Kidney (tissue), 14 donors: ENCODE results near the gene CD46. TPM values are rescaled to one million over a fixed set of nuclear protein-coding genes. Genes with fewer than 3 reads are reported as not detected.
"Not testable (repeated sequence)": the region's sequence is repeated elsewhere in the genome, so short reads cannot be mapped to it uniquely, and the experiment has no call there.

Experiments used
- DNase-seq, 5 donors: peaks; one replicate each; pipeline ENCODE4 v3.0.0-alpha.2; 2013 to 2020
- FAIRE-seq: peaks from 2 replicates; lab custom pipeline; 2012; peaks lifted over from hg19 to GRCh38; lab: Jason Lieb, UNC
- H3K27ac ChIP-seq, 2 donors: one replicate each; pipeline ENCODE4 v1.7.0; 2013; ENCODE audit warnings: low read depth in 2 of 2, low read length in 2 of 2, inconsistent platforms in 1 of 2
- H3K27me3 ChIP-seq: one replicate; pipeline ENCODE4 v1.7.1; 2013; ENCODE audit warnings: low read length, inconsistent platforms; ENCODE audit not compliant: control insufficient read depth, insufficient read depth
- H3K36me3 ChIP-seq, 3 donors: one replicate each; pipeline versions ENCODE4 v1.7.0 to v1.7.1; 2013; ENCODE audit warnings: low read length in 3 of 3, control low read depth in 1 of 3, inconsistent platforms in 1 of 3; ENCODE audit not compliant: insufficient read depth in 3 of 3, control insufficient read depth in 2 of 3
- H3K4me1 ChIP-seq, 3 donors: one replicate each; pipeline versions ENCODE4 v1.7.0 to v1.7.1; 2013; ENCODE audit warnings: low read length in 3 of 3, inconsistent platforms in 1 of 3, low read depth in 1 of 3; ENCODE audit not compliant: control insufficient read depth in 2 of 3, insufficient read depth in 2 of 3
- H3K4me3 ChIP-seq, 3 donors: one replicate each; pipeline versions ENCODE4 v1.7.0 to v1.8.1; 2013; ENCODE audit warnings: low read length in 3 of 3, control low read depth in 1 of 3, inconsistent platforms in 1 of 3
- H3K9ac ChIP-seq, 3 donors: one replicate each; pipeline versions ENCODE4 v1.7.0 to v1.7.1; 2013; ENCODE audit warnings: low read length in 3 of 3, control low read depth in 1 of 3, inconsistent platforms in 1 of 3
- H3K9me3 ChIP-seq, 3 donors: one replicate each; pipeline versions ENCODE4 v1.7.0 to v1.7.1; 2013; ENCODE audit warnings: low read length in 3 of 3, control low read depth in 1 of 3, inconsistent platforms in 1 of 3; ENCODE audit not compliant: control insufficient read depth in 2 of 3, insufficient read depth in 1 of 3
- intact Hi-C: fragments of 100-400 bp; cut with DNase I; formaldehyde crosslinking; loops from one replicate; pipeline ENCODE4 v1.11.1; 2022
- polyA plus RNA-seq: library from polyadenylated mRNA; stranded (reverse); fragments of 350-450 nt; fragmentation: Illumina TruSeq; extraction: RNeasy Lipid Tissue Mini Kit (QIAGEN cat#74804); gene quantifications from one replicate; pipeline ENCODE4 v1.2.3, GENCODE V29; 2014; ENCODE audit warnings: low read depth, low replicate concordance; ENCODE audit not compliant: insufficient read depth
- total RNA-seq: library from RNA; stranded (reverse); fragmentation: NEBNext Ultra II Directional; extraction: Animal tissue kit (Norgen Biotek cat#: 25700); gene quantifications from one replicate; pipeline ENCODE4 v1.2.1, GENCODE V29; 2021
- TF ChIP-seq, protein P1 (sequence below): IDR thresholded peaks from 3 replicates; pipeline ENCODE4 v1.5.1; 2012; ENCODE audit warnings: mild to moderate bottlenecking, moderate library complexity, borderline replicate concordance; ENCODE audit not compliant: insufficient read depth; ENCODE audit errors: extremely low read depth
- donor health status: control.
- donor health status: control.
- donor health status: control.
- donor health status: control.
- donor health status: control.
- donor health status: DM: yes; HTN: yes; CAD: no.
- donor health status: Normal renal cell carcinoma (clear cell type).

Gene CD46
- total and polyA plus RNA-seq, 2 donors from 2014 or later: 119 to 269 TPM

DNA sequence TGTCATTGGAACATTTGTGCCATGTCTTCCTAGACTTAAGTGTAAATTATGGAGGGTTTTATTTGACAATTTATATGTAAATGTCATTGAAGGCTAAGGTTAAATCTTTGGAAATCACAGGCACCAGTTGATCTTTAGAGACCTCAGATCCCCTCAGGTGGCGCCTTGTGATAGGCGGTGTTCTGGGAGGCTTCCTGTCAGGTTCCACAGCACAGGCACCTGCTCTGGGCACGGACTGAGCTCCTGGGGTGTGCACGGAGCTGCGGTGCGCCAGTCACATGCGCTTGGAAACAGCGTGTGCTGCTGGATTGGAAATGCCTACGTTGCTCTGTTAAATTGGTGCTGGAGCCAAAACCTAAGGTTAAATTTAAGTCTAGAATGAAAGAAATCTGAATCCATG lies 12.1 kb downstream of the CD46 start:
- no peak for FAIRE-seq
- TF ChIP-seq, protein P1, sequence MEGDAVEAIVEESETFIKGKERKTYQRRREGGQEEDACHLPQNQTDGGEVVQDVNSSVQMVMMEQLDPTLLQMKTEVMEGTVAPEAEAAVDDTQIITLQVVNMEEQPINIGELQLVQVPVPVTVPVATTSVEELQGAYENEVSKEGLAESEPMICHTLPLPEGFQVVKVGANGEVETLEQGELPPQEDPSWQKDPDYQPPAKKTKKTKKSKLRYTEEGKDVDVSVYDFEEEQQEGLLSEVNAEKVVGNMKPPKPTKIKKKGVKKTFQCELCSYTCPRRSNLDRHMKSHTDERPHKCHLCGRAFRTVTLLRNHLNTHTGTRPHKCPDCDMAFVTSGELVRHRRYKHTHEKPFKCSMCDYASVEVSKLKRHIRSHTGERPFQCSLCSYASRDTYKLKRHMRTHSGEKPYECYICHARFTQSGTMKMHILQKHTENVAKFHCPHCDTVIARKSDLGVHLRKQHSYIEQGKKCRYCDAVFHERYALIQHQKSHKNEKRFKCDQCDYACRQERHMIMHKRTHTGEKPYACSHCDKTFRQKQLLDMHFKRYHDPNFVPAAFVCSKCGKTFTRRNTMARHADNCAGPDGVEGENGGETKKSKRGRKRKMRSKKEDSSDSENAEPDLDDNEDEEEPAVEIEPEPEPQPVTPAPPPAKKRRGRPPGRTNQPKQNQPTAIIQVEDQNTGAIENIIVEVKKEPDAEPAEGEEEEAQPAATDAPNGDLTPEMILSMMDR: no peak
- Histone ChIP-seq H3K27ac (no peak overlapping the region), H3K27me3 (no peaks in the 10 kb centered on the region), H3K9ac (no peak overlapping the region), H3K36me3 (peaks cover 9 to 31% (median 12%) of the 10 kb centered on the region in 3 donors), H3K4me1 (no peaks in the 10 kb centered on the region), H3K9me3 (no peaks in the 10 kb centered on the region), H3K4me3 (no peak overlapping the region)
- intact Hi-C loops: no loop called here
- no peak for DNase-seq

- peaks cover 5 to 25% (median 7%) of the 10 kb centered on the region in 3 donors for H3K36me3 ChIP-seq
- intact Hi-C loops: no loop called here
- no peaks in the 10 kb centered on the region for H3K27me3 ChIP-seq
- no peak overlapping the region for H3K9ac ChIP-seq
- H3K27ac ChIP-seq: no peak overlapping the region
- no peaks in the 10 kb centered on the region for H3K4me1 ChIP-seq
- DNase-seq (no peak), FAIRE-seq (no peak)
- H3K4me3 ChIP-seq: no peak overlapping the region
- TF ChIP-seq, protein P1: no peak
- no peaks in the 10 kb centered on the region for H3K9me3 ChIP-seq
Observed at GRCh38 chr1:207766569-207766968, 14.7 kb downstream of the CD46 start.

DNA sequence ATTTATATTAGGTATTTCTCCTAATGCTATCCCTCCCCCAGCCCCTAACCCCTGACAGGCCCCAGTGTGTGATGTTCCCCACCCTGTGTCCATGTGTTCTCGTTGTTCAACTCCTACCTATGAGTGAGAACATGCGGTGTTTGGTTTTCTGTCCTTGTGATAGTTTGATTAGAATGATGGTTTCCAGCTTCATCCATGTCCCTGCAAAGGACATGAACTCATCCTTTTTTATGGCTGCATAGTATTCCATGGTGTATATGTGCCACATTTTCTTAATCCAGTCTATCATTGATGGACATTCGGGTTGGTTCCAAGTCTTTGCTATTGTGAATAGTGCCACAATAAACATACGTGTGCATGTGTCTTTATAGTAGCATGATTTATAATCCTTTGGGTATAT lies 18.7 kb downstream of the CD46 start:
- H3K9ac ChIP-seq, H3K4me1 ChIP-seq, FAIRE-seq, H3K27me3 ChIP-seq, DNase-seq, H3K4me3 ChIP-seq, H3K27ac ChIP-seq, intact Hi-C loops, H3K9me3 ChIP-seq: not testable (repeated sequence)
- peaks cover under 1 to 14% (median 4%) of the 10 kb centered on the region in 3 donors for H3K36me3 ChIP-seq

DNA sequence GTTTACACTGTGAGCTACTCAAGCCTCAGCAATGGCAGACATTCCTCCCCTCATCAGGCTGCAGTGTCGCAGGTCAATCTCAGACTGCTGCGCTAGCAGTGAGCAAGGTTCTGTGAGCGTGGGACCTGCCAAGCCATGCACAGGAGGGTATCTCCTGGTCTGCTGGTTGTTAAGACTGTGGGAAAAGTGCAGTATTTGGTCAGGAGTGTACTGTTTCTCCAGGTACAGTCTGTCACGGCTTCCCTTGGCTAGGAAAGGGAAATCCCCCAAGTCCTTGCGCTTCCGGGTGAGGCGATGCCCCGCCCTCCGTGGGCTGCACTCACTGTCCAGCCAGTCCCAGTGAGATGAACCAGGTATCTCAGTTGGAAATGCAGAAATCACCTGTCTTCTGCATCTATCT lies 24.2 kb downstream of the CD46 start:
- intact Hi-C loops, H3K27ac ChIP-seq, FAIRE-seq, H3K36me3 ChIP-seq, H3K4me1 ChIP-seq, DNase-seq, H3K27me3 ChIP-seq, H3K9me3 ChIP-seq, H3K9ac ChIP-seq, H3K4me3 ChIP-seq: not testable (repeated sequence)

DNA sequence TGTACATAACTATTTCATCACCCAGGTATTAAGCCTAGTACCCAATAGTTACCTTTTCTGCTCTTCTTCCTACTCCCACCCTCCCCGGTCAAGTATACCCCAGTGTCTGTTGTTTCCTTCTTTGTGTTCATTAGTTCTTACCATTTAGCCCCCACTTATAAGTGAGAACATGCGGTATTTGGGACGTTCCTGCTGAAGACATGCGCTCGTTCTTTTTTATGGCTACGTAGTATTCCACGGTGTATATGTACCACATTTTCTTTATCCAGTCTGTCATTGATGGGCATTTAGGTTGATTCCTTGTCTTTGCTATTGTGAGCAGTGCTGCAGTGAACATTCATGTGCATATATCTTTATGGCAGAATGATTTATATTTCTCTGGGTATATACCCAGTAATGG lies 25.6 kb downstream of the CD46 start:
- H3K36me3 ChIP-seq, DNase-seq, intact Hi-C loops: not testable (repeated sequence)

More for the DNA sequence above, 25.6 kb downstream of the CD46 start:
- FAIRE-seq, H3K4me1 ChIP-seq, H3K9ac ChIP-seq, H3K4me3 ChIP-seq, H3K27ac ChIP-seq, H3K27me3 ChIP-seq, H3K9me3 ChIP-seq: not testable (repeated sequence)
